GM19043 (cell line): ENCODE results near the gene GSE1.

ENCODE experiments used
- ATAC-seq: cut with Tn5 transposase; IDR thresholded peaks from one replicate; pipeline ENCODE4 v1.9.1; 2021; ENCODE audit warnings: low read depth; ENCODE audit not compliant: unreplicated experiment

The GSE1 gene

GRCh38 chr16:85573696-85574641 is 39.2 kb upstream of the GSE1 start:
- ATAC-seq: no peak

- ATAC-seq: no peak
Observed at GRCh38 chr16:85574672-85575475, 38.2 kb upstream of the GSE1 start.

- ATAC-seq: no peak
Observed at GRCh38 chr16:85575920-85576319, 37.2 kb upstream of the GSE1 start.

GRCh38 chr16:85576944-85577343 is 36.2 kb upstream of the GSE1 start:
- ATAC-seq: no peak

GRCh38 chr16:85577899-85578598 is 35.1 kb upstream of the GSE1 start:
- ATAC-seq: no peak

- ATAC-seq: no peak
Observed at GRCh38 chr16:85578599-85578948, 34.5 kb upstream of the GSE1 start.

GRCh38 chr16:85579191-85579590 is 33.9 kb upstream of the GSE1 start:
- no peak for ATAC-seq

GRCh38 chr16:85579923-85580580 is 33.1 kb upstream of the GSE1 start:
- no peak for ATAC-seq

GRCh38 chr16:85580684-85581083 is 32.4 kb upstream of the GSE1 start:
- ATAC-seq: no peak

- ATAC-seq: no peak
Observed at GRCh38 chr16:85582229-85582991, 30.7 kb upstream of the GSE1 start.

- no peak for ATAC-seq
Observed at GRCh38 chr16:85583491-85584181, 29.5 kb upstream of the GSE1 start.

- no peak for ATAC-seq
Observed at GRCh38 chr16:85584267-85584666, 28.9 kb upstream of the GSE1 start.

- no peak for ATAC-seq
Observed at GRCh38 chr16:85584819-85585282, 28.3 kb upstream of the GSE1 start.

GRCh38 chr16:85585711-85586110 is 27.4 kb upstream of the GSE1 start:
- no peak for ATAC-seq

GRCh38 chr16:85586380-85587104 is 26.6 kb upstream of the GSE1 start:
- ATAC-seq: no peak

GRCh38 chr16:85587762-85588556 is 25.2 kb upstream of the GSE1 start:
- ATAC-seq: no peak

- no peak for ATAC-seq
Observed at GRCh38 chr16:85588562-85589503, 24.3 kb upstream of the GSE1 start.
